GM18526 (cell line): ENCODE results near the gene FKBP5.

Experiments
- POLR2A ChIP-seq: IDR thresholded peaks from 3 replicates; pipeline ENCODE4 v1.6.1; 2011; ENCODE audit not compliant: insufficient read length; ENCODE audit errors: extremely low read depth

The FKBP5 gene

DNA sequence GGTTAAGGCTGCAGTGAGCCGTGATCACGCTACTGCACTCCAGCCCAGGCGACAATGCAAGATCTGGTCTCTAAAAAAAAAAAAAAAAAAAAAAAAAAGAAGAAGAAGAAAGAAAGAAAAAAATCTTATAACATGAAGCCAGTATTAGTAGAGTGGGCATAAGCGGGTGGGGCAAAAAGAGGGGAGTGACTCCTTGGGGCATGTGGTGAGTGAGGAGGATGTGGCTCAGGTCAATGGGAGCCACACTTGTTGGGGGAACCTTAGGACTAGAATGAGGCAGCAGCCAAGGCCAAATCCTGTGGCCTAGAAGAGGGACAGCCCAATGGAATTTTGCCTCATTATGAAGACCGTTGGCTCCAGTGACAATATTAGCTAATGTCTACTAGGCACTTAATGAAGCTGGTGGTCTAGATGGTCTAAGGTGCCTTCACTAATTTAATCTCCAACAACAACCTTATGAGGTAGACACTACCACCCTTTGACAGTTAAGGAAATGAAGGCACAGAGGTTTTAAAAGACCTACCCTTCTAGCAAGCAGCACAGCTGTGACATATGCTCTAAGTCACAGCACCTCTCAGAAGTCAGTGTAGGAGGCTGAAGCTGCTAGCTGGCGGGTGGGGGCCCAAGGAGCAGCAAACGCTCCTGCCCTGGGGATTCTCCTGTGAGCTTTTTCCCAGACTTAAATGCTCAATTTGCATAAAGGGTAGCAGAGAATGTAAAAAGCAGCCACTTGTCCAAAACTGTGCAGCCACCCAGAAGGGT, 24.5 kb upstream of the FKBP5 start:
- TF ChIP-seq POLR2A = no peak

DNA sequence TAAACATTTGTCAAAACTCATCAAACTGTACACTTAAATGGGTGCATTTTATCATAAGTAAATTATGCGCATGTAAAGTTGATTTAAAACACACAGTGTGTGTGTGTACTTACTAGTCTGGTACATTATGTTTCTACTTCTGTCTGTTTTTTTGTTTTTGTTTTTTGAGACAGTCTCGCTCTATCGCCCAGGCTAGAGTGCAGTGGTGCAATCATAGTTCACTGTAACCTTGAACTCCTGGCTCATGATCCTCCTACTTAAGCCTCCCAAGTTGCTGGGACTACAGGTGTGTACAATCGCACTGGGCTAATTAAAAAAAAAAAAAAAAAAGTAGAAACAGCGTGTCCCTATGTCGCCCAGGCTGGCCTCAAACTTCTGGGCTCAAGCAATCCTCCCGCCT, 23.0 kb upstream of the FKBP5 start:
- TF ChIP-seq POLR2A = no peak

DNA sequence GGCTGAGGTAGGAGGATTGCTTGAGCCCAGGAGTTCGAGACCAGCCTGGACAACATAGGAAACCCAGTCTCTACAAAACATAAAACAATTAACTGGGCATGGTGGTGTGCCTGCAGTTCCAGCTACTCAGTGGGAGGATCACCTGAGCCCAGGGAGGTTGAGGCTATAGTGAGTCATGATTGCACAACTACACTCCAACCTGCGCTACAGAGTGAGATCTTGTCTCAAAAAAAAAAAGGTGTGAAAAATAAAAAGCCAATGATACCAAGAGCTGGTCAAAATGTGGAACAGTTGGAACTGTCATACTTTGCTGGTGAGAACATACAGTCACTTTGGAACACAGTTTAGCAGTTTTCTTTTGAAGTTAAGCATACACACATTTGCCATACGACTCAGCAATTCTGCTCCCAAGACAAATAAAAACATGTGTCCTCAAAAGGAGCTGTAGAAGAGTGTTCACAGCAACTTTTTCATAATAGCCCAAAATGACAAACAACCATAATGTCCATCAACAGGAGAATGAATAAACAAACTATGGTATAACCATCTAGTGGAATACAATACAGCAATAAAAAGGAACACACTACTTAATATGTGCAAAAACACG, 21.6 kb upstream of the FKBP5 start:
- TF ChIP-seq POLR2A = no peak

DNA sequence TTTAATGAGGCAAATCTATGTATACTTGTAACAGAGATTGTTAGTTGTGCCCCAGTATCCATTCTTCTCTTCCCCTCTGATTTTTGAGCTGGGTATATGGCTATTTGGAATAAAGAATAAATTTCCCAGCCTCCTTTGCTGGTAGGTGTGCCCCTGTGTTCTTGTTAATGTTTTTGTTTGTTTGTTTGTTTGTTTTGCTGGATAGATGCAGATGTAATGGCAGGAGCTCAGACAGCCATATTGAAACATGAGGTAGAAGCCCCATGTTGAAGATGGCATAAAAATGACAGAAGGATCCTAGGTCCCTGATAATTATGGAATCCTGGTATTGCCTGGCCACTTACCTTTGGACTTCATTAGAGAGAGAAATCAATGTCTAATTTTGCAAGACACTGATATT, 19.9 kb upstream of the FKBP5 start:
- TF ChIP-seq POLR2A = no peak

DNA sequence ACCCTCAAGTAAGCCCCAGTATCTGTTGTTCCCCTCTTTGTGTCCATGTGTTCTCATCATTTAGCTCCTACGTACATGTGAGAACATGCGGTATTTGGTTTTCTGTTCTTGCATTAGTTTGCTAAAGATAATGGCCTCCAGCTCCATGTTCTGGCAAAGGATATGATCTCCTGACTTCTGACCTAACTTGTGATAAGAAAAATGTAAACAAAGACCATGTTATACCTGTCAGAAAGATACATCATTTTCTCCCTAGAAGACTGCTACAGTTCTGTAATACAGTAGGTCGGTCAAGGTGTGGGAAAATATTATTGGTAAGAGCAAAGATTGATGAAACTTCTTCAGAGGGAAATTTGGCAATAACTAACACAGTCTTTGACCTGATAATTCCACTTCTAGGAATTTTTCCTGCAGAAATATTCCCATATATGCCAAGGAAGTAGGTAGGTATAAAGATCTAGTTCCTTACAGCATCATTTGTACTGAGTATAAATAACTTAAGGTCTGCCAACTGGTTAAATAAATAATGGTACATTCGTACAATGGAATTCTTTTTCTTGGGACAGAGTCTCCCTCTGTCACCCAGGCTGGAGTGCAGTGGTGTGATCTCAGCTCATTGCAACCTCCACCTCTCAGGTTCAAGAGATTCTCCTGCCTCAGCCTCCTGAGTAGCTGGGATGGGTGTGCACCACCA, 19.1 kb upstream of the FKBP5 start:
- no peak for TF ChIP-seq POLR2A

DNA sequence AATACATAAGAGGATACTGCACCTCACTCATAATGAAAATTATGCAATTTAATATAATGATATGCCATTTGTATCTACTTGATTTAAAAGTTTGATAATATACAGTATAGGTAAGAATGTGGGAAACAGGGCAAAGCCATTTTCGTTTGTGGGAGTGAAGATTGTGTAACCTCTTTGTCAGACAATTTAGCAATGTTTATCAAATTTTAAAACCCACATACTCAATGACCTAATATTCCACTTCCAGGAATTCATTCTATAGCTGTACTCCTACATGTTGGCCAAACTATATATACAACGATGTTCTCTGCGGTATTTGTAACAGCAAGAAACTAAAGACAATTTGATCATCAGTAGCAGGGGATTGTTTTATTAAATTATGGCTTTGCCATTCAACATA, 17.8 kb upstream of the FKBP5 start:
- TF ChIP-seq POLR2A = no peak

DNA sequence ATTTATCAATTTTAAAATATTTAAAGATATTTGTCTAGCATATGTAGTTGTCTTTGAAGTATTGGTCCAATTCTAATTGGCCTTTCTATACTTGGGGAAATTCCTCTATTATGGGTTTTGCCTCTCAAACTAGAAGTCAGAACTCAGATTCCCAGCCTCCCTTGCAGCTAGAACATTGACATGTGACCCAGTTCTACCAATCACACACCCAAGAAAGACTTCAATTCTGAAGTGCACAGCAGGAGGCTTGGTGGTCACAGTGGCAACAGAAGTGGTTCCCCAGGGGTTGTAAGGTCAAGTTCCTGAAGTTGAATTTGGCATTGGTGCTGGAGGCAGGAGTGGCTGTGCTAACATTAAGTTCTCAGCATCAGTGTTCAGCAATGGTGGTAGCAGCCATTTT, 14.8 kb upstream of the FKBP5 start:
- no peak for TF ChIP-seq POLR2A

DNA sequence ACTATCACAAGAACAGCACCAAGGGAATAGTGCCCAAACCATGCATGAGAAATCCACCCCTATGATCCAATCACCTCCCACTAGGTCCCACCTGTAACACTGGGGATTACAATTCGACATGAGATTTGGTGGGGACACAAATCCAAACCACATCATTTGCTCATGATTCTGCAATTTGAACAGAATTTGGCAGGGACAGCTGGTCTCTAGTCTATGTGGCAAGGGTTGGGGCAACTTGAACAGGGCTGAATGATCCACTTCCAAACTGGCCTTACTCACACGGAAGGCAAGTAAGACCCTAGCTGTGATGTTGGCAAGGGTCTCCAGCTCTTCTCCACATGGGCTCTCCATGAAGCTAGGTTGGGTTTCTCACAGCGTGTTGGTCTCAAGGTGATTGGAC, 10.1 kb upstream of the FKBP5 start:
- TF ChIP-seq POLR2A = no peak

DNA sequence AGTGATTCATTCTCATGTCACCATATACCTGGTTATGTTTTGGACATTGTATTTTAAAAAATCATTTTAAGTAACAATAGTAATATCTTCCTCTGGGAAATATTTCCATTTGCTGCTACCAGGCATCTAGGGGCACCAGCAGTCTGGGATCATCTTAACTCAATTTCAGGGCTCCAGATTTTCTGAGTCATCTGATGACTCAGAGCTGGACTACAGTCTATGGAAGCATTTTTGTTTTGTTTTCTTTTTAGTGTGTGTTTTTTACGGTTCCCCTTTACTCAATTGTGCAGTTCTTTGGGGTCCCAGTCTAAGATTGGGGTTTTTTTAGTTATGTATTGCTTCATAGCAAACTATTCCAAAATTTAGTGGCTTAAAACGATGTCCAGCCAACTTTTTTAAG, 5.7 kb upstream of the FKBP5 start:
- TF ChIP-seq POLR2A = no peak

DNA sequence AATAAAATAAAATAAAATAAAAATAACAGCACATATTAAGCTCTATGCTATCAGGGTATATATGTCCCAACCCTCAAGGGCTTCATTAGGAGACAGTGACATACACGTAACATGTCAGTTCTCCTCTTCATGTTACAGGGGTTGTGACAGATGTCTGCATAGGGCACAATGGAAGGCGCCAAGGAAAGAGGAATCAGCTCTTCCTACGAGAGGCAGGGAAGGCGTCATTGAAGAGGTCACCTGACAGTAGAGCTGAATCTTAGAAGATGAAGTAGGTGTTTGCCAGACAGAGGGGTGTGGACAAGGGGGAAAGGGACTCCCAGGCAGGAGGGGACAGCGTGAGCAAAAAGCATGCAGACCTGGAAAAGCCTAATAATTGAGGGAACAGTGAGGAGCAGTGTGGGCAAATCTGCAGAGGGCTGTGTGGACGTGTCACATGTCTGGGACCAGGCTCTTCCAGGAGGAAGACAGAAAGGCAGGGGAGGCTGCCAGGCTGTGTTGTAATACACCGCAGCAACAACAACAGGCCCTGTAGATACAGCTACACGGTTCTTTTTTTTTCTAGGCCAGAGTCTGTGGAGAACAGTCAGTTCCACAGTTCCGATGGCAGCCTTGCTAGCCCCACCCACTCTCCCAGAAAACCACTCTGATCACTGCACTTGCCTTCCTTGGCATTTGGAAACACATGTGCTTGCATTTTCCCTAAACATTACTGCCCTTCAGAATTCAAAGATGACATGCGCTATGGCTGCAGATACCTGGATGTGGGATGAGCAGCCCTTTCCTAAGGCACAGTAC, 2.5 kb upstream of the FKBP5 start:
- no peak for TF ChIP-seq POLR2A

DNA sequence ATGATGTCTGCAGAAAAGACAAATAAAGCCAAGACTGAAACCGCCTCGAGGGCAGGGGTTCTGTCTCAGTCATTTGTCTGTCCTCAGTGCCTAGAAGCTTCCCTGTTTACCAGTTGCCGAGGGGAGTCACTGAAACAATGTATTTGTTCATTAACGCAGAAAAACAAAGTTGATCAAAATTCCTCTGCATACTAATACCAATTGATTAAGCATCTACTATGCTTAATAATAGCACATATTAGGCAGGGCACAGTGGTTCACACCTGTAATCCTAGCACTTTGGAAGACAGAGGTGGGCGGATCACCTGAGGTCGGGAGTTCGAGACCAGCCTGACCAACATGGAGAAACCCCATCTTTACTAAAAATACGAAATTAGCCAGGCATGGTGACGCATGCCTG, 1.8 kb upstream of the FKBP5 start:
- TF ChIP-seq POLR2A = no peak

DNA sequence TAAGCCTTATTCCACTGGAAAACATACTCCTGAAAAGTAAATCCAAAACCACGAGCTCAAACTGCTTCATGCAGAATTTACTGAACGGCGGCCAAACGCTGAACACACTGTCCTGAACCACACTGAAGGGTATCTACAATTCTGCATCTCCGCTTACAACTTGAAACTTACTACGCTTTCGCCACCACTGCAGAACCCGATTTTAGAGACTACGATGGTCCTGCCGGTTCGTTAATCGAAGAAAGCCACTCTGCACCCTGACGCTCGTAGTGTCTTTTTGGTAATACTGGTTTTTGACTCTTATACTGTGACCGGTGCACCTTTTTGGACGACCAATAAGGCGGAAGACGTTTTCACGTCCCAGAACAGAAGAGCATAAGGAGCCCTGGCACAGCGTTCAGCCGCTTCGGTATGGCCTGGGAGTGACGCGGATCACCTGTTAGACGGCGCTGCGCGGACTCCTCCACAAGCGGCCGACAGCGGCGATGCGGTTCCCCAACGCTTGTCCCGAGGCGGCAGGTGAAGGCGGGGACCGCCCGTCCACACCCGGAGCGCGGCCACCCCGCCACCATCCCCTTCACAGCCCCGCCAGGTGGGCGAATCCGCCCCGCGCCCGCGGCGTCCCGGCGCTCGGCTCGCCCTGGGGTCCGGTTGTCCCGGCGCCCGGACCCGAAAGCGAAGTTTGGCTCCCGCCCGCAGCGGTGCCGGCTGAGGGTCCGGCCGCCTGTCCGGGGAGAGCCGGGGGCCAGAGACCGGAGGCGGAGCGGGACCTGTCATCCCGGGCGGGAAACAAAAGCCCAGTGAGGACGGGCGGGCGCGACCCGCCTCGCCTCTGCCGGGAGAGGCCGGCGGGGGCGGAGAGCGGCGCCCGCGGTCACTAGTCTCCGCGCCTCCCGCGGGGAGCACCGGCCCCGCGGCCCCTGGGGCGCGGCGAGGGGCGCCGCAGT, 784 bp downstream of the FKBP5 start:
- peak; percentile 36 for TF ChIP-seq POLR2A

DNA sequence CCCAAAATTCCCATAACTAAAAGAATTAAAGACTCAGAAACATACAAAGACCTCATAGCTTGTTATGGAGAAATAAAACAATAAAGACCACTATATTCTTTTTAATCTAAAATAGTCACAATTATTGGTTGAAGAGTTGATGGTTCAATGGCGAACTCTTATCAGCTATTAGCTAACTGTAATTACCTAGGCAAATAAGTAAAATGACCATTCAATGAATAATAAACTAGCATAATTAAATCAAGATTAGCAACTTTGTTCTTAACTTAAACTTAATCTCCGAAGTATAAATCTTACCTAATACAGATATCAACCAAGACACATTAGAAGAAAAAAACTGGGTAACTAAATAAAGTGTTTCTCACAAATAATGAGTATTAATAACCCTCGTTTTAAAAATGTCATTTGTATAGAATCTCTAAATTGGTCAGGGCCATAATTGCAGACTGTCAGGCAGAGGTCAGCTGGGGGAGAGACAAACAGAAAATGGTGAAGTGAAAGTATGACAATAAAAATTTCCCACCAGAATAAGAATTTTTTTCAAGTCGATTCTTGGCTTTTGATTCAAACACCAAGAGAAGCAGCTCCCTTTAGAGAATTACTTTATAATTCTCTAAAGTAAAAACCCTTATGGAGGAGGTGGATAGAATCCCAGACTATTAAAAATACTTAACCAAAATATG, 1.7 kb downstream of the FKBP5 start:
- TF ChIP-seq POLR2A = no peak

DNA sequence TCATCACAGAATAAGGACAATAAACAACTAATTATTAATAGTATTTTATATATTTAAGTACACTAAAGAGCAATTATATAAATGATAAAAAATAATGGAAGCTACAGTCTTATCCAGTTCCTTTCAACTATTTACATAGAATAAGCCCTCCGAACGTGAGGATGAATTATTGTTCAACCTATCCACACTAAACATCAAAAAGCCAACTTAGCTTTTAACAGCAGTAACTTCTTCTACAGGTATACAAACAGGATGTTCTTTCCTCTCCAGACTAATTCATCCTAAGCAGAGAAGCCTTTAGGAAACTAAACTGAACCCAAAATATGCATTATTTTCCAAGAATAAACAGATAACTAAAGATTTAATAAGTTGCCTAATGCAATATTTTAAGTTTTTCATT, 2.3 kb downstream of the FKBP5 start:
- TF ChIP-seq POLR2A = no peak
